ENCODE results near the gene DSPP.

DSPP gene

DNA sequence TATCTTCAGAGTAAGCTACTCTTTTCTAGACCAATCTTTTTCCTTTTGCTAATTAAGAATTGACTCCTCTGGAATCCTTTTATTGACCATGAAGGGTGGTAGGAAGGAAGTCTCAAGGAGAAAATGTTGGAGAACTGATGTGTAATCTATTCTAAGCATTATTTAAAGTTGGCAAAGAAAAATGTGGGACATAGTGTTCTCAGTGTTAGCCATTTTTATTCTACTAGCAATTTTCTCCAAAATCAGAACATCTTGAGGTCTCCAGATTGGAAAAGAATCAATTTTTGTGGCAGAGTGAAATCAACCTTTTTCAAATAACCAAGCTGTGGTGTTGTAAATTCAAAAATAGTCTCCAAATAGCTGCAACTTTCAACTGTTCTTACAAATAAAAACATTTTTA is 23.3 kb downstream of the DSPP start:
- DNase-seq (ENCODE audit: low read depth in 2 of 2), result no peak

DNA sequence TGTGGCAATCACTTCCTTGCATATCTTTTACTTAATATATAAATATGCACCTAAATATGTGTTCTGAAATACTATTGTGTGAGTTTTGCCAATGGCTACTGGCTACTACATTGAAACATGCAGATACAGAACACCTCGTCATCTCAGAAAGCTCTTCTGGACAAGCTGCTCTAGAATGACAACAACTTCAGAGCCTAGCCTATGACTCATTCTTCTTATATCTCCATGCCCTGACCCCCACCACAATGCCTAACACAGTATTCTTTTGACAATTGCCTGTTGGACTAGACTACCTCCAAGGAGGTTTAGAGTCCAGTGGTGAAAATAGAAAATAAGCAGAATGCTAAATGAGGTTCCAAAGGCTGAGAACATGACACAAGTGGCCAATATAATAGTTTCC is 24.1 kb downstream of the DSPP start:
- DNase-seq (ENCODE audit: low read depth in 2 of 2), result no peak

DNA sequence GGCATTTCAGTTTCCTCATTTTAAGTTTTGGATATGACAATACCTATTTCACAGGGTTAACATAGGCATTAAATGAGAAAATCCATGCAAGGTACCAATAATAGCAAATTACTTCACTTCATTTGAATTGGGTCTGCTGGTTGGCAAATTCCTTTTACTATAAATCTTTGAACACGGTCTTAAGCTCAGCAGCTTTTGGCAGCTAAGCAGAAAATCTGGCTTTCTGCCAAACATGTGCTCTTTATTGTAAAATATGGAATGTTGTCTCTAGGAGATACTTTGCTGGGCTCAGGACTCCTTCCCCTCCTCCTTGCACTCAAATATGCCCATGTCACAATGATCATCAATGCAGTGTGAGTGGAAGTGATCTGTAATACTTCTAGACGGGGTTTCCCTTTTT is 24.9 kb downstream of the DSPP start:
- DNase-seq (ENCODE audit: low read depth in 2 of 2), result no peak

DNA sequence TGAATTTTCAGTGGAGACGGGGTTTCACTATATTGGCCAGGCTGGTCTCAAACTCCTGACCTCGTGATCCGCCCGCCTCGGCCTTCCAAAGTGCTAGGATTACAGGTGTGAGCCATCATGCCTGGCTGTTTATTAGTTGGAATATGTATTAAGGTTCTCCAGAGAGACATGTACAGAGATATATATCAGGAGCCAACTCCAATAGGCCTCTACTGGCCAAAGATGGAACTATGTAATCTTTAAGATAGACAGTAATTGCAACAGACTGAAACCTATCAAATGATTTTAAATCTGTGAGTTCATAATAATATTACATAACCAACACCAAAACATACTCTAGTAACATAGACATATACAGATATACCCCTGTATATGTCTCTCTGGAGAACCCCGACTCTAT is 36.0 kb downstream of the DSPP start:
- DNase-seq (ENCODE audit: low read depth in 2 of 2), result no peak

DNA sequence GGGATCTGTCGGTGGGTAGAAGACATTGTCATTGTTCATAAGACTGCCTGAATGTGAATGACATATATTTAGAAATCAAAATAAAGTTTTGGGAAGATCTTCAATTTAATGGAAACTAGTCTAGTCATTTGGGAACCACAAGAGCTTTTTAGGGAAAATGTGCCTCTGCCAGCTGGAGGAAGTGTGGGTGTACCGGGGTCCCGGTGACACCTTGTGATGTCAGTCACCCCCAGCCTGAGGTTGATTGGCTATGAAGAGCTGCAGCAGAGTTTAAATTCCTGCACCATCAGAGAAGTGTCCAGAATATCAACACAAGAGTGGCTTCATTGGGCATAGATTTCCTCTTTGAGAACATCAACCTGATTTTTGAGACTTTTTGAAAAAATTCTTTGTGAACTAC is 41.7 kb downstream of the DSPP start, which contains the start of gene DMP1:
Gene DMP1, plus strand, starts transcription at position 301 of the 400 bp plus-strand sequence. CDS start 6,213 bp downstream, outside the sequence.
- no peak for DNase-seq (ENCODE audit: low read depth in 2 of 2)

DNA sequence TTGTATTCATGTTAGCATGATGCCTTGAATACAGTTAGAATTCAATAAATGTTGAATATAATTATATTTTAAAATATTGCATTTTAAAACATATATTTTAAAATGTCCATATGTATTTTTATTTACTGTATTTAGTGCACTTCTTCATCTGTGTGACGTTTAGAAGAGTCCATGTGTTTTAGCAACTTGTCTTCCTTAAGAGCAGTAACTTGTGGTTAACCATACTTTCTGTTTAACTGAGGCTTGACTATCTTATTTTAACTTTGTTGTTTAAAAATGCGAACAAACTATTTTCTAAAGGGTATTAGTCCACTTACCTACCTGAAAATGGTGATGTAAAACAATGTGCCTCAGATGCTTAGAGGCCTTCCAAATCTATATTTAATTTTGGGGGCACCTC is 42.6 kb downstream of the DSPP start:
- no peak for DNase-seq (ENCODE audit: low read depth in 2 of 2)

DNA sequence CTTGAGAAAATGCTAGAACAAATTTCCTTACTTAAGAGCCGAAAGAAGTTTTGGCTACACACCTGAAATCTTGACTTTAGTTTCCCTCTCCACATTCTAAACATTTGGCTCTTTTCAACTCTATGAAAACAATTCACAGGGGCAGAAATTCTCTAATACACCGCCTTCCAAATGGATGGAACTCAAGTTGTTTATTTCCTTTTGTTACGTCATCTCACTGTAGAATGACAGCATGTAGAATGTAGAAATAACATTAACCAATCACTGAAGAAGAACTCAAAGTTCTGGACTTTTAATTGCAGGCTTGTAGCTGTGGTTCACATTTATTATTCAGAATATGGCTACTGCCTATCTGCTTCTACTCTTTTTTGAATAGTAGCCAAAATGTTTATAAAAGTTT is 43.6 kb downstream of the DSPP start:
- no peak for DNase-seq (ENCODE audit: low read depth in 2 of 2)

DNA sequence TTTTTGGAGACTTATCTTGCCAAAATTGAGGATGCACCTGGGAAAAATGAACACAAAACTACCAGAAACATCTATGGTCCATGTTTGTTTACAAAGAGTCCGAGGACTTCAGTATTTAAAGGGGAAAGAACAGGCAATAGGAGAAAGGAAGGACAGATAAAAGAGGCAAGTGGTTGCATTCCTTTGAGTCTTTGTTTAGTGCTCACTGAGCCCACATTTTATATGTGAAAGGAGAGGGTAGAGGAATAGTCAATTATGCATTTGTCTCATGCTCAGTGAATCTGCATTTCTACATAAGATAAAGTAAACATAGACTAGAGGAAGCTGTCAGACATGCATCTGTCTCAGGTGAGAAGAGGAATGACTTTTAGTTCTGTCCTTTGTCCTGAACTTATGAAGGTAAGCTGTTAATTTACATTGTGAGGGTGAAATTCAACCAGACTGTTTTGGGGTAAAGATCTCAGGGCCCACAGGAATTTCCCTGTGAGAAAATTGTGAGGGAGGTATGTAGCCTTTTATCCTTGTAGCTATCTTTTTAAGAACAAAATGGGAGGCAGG is 46.2 kb downstream of the DSPP start:
- no peak for DNase-seq (ENCODE audit: low read depth in 2 of 2)

DNA sequence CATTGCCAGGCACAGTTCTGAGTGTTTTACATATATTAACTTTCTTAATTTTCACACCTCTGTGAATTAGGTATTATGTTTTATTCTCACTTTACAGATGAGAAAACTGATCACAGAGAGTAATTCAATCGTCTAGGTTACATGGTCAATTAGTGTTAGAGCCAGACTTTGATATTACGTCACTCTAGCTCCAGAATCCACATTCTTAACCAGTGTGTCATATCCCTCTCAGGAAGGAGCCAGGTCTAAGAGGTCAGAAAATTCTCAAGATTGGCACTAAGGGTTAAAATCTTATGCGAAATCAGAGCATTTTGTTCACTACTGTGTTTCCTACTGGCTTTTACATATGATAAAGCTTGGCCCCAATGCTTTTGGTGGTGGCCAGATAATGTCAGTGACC is 49.2 kb downstream of the DSPP start:
- DNase-seq (ENCODE audit: low read depth in 2 of 2), result no peak

DNA sequence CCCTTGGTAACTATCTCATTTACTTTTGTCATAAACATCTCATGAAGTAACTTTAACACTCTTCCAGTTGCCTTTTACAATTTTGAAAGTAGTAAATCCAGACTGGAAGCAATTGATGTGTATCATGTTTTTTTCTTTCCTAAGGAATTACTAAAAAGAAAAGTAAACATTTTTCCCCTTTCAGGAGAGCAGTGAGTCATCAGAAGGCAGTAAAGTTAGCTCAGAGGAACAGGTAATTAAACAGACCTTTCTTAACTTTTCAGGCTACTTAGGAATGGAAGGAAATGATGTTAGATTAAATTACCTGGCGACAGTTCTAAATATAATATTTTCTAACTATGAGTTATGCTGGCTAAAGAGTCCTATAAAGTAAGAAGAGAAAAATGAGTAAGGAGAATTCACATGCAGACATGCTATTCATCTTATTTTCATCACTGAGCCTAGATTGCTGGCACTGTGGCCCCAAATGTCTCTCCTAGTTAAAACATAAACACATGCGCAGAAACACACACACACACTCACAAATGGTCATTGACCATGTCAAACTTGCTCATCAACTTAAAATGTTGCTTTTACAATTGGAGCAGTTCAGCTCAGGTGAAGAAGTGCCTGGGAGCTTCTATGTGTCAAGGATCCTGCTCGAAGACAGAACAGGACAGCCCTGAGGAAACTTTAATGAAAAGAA is 51.1 kb downstream of the DSPP start:
- no peak for DNase-seq (ENCODE audit: low read depth in 2 of 2)

DNA sequence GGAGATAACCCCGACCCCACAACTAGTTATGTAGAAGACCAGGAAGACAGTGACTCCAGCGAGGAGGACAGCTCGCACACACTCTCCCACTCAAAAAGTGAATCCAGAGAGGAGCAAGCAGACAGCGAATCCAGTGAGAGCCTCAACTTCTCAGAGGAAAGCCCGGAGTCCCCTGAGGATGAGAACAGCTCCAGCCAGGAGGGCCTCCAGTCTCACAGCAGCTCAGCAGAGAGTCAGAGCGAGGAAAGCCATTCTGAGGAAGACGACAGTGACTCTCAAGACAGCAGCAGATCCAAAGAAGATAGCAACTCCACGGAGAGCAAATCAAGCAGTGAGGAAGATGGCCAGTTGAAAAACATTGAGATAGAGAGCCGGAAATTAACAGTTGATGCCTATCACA is 54.5 kb downstream of the DSPP start:
- DNase-seq (ENCODE audit: low read depth in 2 of 2), result no peak

All from stimulated activated CD8-positive, alpha-beta memory T cell treated with anti-CD3 and anti-CD28 coated beads, Interleukin-15, amount 100 ng/mL, for 48 hours (primary cell).